ACC112 (cell line): ENCODE measurements around the gene RWDD4.
A peak's percentile ranks its signal among the peaks of the same experiment; 100 is the strongest.

Experiments
- H2AFZ ChIP-seq: fragments of 200-600 bp; sonication (generic); one replicate; pipeline ENCODE4 v1.6.0; 2017; ENCODE audit warnings: antibody characterized with exemption, low read length; ENCODE audit not compliant: unreplicated experiment
- H3K27ac ChIP-seq: fragments of 200-600 bp; sonication (generic); 2 replicates; pipeline ENCODE4 v1.5.1; 2014; ENCODE audit warnings: low read depth, mild to moderate bottlenecking, antibody characterized with exemption, low read length, moderate library complexity
- H3K27me3 ChIP-seq: fragments of 200-600 bp; sonication (generic); 2 replicates; pipeline ENCODE4 v1.6.1; 2014; ENCODE audit warnings: mild to moderate bottlenecking, antibody characterized with exemption, low read length, moderate library complexity, mixed read lengths; ENCODE audit not compliant: insufficient read depth
- H3K36me3 ChIP-seq: fragments of 200-600 bp; sonication (generic); 2 replicates; pipeline ENCODE4 v1.6.1; 2016; ENCODE audit warnings: mild to moderate bottlenecking, antibody characterized with exemption, low read length, moderate library complexity, mixed read lengths; ENCODE audit not compliant: insufficient read depth
- H3K4me1 ChIP-seq: fragments of 200-600 bp; sonication (generic); one replicate; pipeline ENCODE4 v1.6.1; 2016; ENCODE audit warnings: low read length, mixed read lengths; ENCODE audit not compliant: insufficient read depth, unreplicated experiment, control insufficient read depth
- H3K4me3 ChIP-seq: fragments of 200-600 bp; sonication (generic); 2 replicates; pipeline ENCODE4 v1.5.1; 2014; ENCODE audit warnings: mild to moderate bottlenecking, low read depth, low read length
- H3K79me2 ChIP-seq: fragments of 200-600 bp; sonication (generic); one replicate; pipeline ENCODE4 v1.6.0; 2016; ENCODE audit warnings: low read length; ENCODE audit not compliant: control insufficient read depth, unreplicated experiment, insufficient read depth

The RWDD4 gene

GRCh38 chr4:183659029-183659871 is at the start of gene RWDD4, which contains the start of gene TRAPPC11:
TSS of gene RWDD4 (minus strand) at chr4:183659185. CDS start at chr4:183658952, 233 bp downstream.
TSS of gene TRAPPC11 (plus strand) at chr4:183659293. CDS start at chr4:183663868, 4,575 bp downstream.
- H3K4me1 ChIP-seq: peaks cover 11% of the 10 kb centered on the region
- peaks cover 58% of the 10 kb centered on the region for H3K79me2 ChIP-seq
- peak within 1 kb of the TSS; percentile 93 for H2AFZ ChIP-seq
- peaks cover 9% of the 10 kb centered on the region for H3K36me3 ChIP-seq
- H3K4me3 ChIP-seq: peak within 1 kb of the TSS; percentile 99
- no peaks in the 10 kb centered on the region for H3K27me3 ChIP-seq
- peak within 1 kb of the TSS; percentile 62 for H3K27ac ChIP-seq

DNA sequence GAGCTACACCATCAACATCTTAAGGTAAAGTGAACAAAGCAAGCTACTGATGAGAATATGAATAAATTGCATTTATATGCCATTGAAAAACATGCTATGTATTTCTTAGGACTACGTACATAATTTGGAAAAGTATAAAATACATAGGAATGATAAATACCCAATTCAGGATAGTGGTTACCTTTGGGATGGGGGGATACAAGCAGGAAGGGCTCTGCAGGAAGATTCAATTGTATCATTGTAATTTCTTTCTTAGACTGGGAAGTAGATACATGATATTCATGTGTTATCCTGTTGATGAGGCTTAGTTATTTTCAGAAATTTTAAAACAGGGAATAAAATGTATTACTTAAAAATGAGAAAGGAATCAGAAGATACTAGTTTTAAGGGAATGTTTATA is 43.5 kb upstream of the RWDD4 start:
- no peak overlapping the region for H3K27ac ChIP-seq
- no peaks in the 10 kb centered on the region for H3K27me3 ChIP-seq
- no peak overlapping the region for H2AFZ ChIP-seq
- H3K4me3 ChIP-seq: no peak overlapping the region
- H3K79me2 ChIP-seq: no peaks in the 10 kb centered on the region
- peaks cover 34% of the 10 kb centered on the region for H3K36me3 ChIP-seq
- no peaks in the 10 kb centered on the region for H3K4me1 ChIP-seq

GRCh38 chr4:183700407-183700806 is 41.4 kb upstream of the RWDD4 start:
- H3K27ac ChIP-seq: no peak overlapping the region
- no peaks in the 10 kb centered on the region for H3K4me1 ChIP-seq
- H3K4me3 ChIP-seq: no peak overlapping the region
- H3K27me3 ChIP-seq: no peaks in the 10 kb centered on the region
- no peak overlapping the region for H2AFZ ChIP-seq
- H3K79me2 ChIP-seq: no peaks in the 10 kb centered on the region
- H3K36me3 ChIP-seq: peaks cover 39% of the 10 kb centered on the region

DNA sequence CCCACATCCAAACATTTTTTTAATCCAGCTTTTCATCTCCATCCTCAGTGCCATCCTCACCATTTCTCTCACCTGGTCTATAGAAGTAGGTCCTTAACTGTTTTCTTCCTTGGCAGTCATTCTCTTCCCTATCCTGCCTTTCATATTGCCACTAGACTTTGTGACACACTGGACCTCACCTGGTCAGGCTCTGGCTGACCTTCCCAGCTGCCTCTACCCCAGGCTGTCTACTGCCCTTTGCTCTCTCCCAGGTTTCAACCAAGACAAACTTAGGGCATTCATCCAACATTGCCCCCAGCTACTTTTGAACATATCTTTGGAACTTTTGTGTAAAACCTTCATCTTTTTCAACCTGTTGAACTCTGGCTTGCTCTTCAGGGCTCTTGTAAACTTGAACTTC is 39.9 kb upstream of the RWDD4 start:
- no peak overlapping the region for H2AFZ ChIP-seq
- H3K36me3 ChIP-seq: peaks cover 49% of the 10 kb centered on the region
- H3K4me3 ChIP-seq: no peak overlapping the region
- no peaks in the 10 kb centered on the region for H3K27me3 ChIP-seq
- H3K27ac ChIP-seq: no peak overlapping the region
- no peaks in the 10 kb centered on the region for H3K4me1 ChIP-seq
- H3K79me2 ChIP-seq: no peaks in the 10 kb centered on the region

DNA sequence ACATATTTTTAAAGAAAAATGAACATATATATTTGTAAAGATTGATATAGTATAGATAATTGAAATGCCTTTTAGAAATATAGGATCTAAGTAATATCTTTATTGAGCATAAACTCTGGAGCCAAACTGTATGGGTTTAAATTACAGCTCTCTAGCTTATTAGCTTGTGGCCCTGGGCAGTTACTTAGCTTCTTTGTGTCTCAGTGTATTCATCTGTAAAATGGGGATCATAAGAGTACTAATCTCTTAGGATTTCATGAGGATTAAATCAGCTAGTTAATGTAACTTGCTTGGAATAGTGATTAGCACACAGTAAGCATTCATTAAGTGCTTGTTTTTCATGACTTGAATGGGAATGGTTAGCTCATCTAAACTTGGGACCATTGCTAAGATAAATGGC is 32.9 kb upstream of the RWDD4 start:
- no peaks in the 10 kb centered on the region for H3K27me3 ChIP-seq
- H3K4me3 ChIP-seq: no peak overlapping the region
- H2AFZ ChIP-seq: no peak overlapping the region
- H3K4me1 ChIP-seq: no peaks in the 10 kb centered on the region
- H3K36me3 ChIP-seq: peaks cover 28% of the 10 kb centered on the region
- H3K79me2 ChIP-seq: no peaks in the 10 kb centered on the region
- no peak overlapping the region for H3K27ac ChIP-seq

GRCh38 chr4:183691006-183691405 is 32.0 kb upstream of the RWDD4 start:
- H3K27me3 ChIP-seq: no peaks in the 10 kb centered on the region
- peaks cover 27% of the 10 kb centered on the region for H3K36me3 ChIP-seq
- no peak overlapping the region for H3K4me3 ChIP-seq
- no peaks in the 10 kb centered on the region for H3K4me1 ChIP-seq
- no peaks in the 10 kb centered on the region for H3K79me2 ChIP-seq
- no peak overlapping the region for H2AFZ ChIP-seq
- no peak overlapping the region for H3K27ac ChIP-seq

DNA sequence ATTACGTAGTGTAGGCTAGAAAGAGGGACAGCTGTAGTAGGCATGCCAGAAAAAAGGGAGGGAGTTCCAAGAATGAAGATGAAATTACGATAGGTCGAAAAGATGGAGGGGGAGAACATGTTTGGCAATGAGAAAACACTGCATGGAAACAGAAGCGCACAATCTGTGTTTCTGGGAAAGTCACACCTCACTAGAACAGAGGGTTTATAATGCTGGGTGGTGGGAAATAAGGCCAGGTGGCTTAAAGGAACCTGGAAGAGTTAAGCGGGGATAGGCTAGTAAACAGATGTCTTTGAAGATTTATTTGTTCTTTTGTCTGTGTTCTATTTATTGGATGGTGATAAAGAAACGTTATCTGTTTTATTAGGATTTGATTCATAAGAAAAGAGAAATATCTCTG is 29.2 kb upstream of the RWDD4 start:
- Histone ChIP-seq H3K79me2 (no peaks in the 10 kb centered on the region), H3K4me1 (no peaks in the 10 kb centered on the region), H3K36me3 (peaks cover 25% of the 10 kb centered on the region), H3K27ac (no peak overlapping the region), H3K27me3 (no peaks in the 10 kb centered on the region), H3K4me3 (no peak overlapping the region), H2AFZ (no peak overlapping the region)

DNA sequence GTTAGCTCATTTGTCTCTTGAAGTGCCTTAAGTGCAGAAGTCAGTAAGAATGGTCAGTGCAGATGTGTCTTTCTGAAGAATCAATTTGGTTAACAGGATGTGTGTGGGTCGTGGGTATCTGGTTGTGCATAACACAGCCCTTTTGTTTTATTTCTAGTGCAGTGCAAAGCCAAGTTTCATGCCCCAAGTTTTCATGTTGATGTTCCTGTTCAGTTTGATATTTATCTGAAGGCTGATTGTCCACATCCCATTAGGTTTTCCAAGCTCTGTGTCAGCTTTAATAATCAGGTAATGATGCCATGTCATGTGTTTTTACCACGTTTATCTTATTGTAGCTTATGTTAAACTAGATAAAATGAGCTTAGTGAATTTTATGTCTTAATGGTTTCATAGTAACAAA is 27.5 kb upstream of the RWDD4 start:
- Histone ChIP-seq H3K27me3 (no peaks in the 10 kb centered on the region), H2AFZ (no peak overlapping the region), H3K79me2 (no peaks in the 10 kb centered on the region), H3K27ac (no peak overlapping the region), H3K36me3 (peaks cover 22% of the 10 kb centered on the region), H3K4me3 (no peak overlapping the region), H3K4me1 (no peaks in the 10 kb centered on the region)

GRCh38 chr4:183681119-183681518 is 22.1 kb upstream of the RWDD4 start:
- Histone ChIP-seq H3K36me3 (peaks cover 39% of the 10 kb centered on the region), H3K27ac (no peak overlapping the region), H2AFZ (no peak overlapping the region), H3K4me1 (no peaks in the 10 kb centered on the region), H3K79me2 (no peaks in the 10 kb centered on the region), H3K4me3 (no peak overlapping the region), H3K27me3 (no peaks in the 10 kb centered on the region)

DNA sequence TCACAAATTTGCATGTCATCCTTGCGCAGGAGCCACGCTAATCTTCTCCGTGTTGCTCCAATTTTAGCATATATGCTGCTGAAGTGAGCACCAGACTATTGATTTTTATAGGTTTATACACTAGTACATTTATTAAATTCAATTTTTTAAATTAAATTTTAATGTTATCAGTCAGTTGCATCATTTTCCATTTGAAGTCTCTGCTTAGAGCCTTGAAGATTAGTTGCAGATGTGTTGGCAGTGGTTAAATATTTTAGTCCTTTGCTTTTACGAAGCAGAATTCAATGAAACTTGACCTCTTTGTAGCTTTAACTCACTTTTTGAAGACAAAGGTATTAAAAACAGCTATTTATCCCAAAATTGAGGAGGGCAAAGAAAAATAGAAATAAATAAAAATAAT is 16.6 kb upstream of the RWDD4 start:
- H3K4me3 ChIP-seq: no peak overlapping the region
- no peaks in the 10 kb centered on the region for H3K27me3 ChIP-seq
- H3K27ac ChIP-seq: no peak overlapping the region
- H3K4me1 ChIP-seq: no peaks in the 10 kb centered on the region
- peaks cover 26% of the 10 kb centered on the region for H3K36me3 ChIP-seq
- H3K79me2 ChIP-seq: no peaks in the 10 kb centered on the region
- no peak overlapping the region for H2AFZ ChIP-seq

GRCh38 chr4:183674153-183674552 is 15.2 kb upstream of the RWDD4 start:
- Histone ChIP-seq H3K79me2 (no peaks in the 10 kb centered on the region), H3K27me3 (no peaks in the 10 kb centered on the region), H3K4me3 (no peak overlapping the region), H3K27ac (no peak overlapping the region), H3K36me3 (peaks cover 26% of the 10 kb centered on the region), H2AFZ (no peak overlapping the region), H3K4me1 (no peaks in the 10 kb centered on the region)
